CD1c-positive myeloid dendritic cell (primary cell): Measurements from ENCODE around the gene FSD1L.
"Not testable (repeated sequence)": the region's sequence is repeated elsewhere in the genome, so short reads cannot be mapped to it uniquely, and the experiment has no call there.

Source experiments
- DNase-seq: peaks from one replicate; pipeline ENCODE4 v3.0.0-alpha.2; 2016; ENCODE audit errors: extremely low spot score

Gene FSD1L

GRCh38 chr9:105557804-105558610 is 110.2 kb downstream of the FSD1L start, which contains the start of gene FKTN:
Gene FKTN, plus strand, starts transcription at chr9:105558131. Its CDS starts 16,902 bp downstream, at chr9:105575033.
- peak; percentile 86 for DNase-seq

GRCh38 chr9:105572455-105572854 is 124.6 kb downstream of the FSD1L start:
- DNase-seq, result no peak

- not testable (repeated sequence) for DNase-seq
Measured at GRCh38 chr9:105579952-105580351, 132.1 kb downstream of the FSD1L start.

GRCh38 chr9:105581550-105581949 is 133.7 kb downstream of the FSD1L start:
- DNase-seq, result not testable (repeated sequence)

- no peak for DNase-seq
Measured at GRCh38 chr9:105593145-105593544, 145.3 kb downstream of the FSD1L start.
